ENCODE data around the gene UBL4B.

UBL4B gene

DNA sequence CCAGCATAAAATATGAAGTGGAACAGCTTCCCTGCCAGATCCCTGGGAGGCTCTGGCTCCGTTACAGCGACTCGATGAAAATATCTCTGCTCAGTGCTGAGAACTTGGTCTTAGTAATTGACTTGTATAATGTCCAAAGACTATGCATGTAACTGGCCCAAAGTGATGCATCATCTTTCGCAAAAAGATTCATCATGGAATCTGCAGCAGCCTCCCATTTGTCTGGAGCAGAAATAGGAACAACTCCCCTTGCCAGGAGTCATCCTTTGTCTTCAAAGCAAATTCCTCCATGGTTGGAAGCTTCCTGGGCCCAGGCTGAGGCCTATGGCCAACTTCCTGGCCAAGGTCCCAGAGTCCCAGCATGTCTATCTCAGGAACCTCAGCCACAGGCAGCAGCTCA lies 21.2 kb downstream of the UBL4B start:
- no peak for DNase-seq (ENCODE audit: extremely low spot score)
- no peak for TF ChIP-seq SP1 (IDR thresholded peaks at IDR 0.05)
- no peak for TF ChIP-seq SUZ12 (IDR thresholded peaks at IDR 0.05)
- no peak for TF ChIP-seq FOXA1 (IDR thresholded peaks at IDR 0.05)
- no peak for TF ChIP-seq BHLHE40 (IDR thresholded peaks at IDR 0.05; ENCODE audit: borderline replicate concordance)
- TF ChIP-seq ZNF384 (IDR thresholded peaks at IDR 0.05), result no peak
- no peak for TF ChIP-seq NFRKB (IDR thresholded peaks at IDR 0.05)
- no peak for TF ChIP-seq FOXK2 (IDR thresholded peaks at IDR 0.05)
- TF ChIP-seq, protein P1, sequence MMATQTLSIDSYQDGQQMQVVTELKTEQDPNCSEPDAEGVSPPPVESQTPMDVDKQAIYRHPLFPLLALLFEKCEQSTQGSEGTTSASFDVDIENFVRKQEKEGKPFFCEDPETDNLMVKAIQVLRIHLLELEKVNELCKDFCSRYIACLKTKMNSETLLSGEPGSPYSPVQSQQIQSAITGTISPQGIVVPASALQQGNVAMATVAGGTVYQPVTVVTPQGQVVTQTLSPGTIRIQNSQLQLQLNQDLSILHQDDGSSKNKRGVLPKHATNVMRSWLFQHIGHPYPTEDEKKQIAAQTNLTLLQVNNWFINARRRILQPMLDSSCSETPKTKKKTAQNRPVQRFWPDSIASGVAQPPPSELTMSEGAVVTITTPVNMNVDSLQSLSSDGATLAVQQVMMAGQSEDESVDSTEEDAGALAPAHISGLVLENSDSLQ (IDR thresholded peaks at IDR 0.05), result no peak
- TF ChIP-seq HDGF (IDR thresholded peaks at IDR 0.05; ENCODE audit: borderline replicate concordance), result no peak
- no peak for TF ChIP-seq CTBP1 (IDR thresholded peaks at IDR 0.05; ENCODE audit: borderline replicate concordance)
- no peak for TF ChIP-seq L3MBTL2 (conservative IDR thresholded peaks at IDR 0.05)
- CTCF ChIA-PET, result interaction anchor here (0.6 kb wide), 1 partner anchor 205 kb away, joined by 3 read pairs; no protein-coding TSS in a partner anchor
- POLR2A ChIA-PET, result no interaction called here

DNA sequence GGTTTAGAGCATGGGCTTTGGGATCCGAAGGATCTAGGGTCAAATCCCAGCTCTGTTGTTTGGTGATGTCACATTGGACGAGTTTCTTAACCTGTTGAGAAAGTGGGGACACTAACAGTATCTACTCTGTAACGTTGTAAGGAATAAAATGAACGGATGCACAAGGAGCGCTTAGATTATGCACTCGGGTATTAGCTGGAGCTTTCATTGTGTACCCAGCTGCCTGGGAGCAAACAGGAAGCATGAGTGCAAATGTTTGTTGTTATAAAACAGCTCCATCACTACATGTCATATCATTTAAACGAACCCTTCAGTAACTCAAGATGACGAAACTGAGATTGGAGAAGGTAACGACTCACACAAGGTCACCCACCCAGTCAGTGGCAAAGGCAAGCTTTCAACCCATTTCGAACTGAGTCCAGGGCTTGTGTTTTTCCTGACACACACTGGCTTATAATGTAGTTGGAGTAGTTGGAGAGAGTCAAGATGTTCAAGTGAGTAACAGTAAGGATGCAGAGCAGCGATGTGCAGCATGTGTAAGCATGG lies 21.9 kb downstream of the UBL4B start:
- ChIA-PET CTCF (interaction anchor here (0.6 to 1.2 kb wide), 2 partner anchors 17 to 204 kb away, joined by 3 to 4 read pairs; no protein-coding TSS in a partner anchor), POLR2A (interaction anchor here (1.5 kb wide), 1 partner anchor 16 kb away, joined by 4 read pairs; the partner anchor contains the start of gene SLC6A17)
- no peak for DNase-seq (ENCODE audit: extremely low spot score)
- TF ChIP-seq, protein P1 (IDR thresholded peaks at IDR 0.05), result no peak
- TF ChIP-seq BHLHE40 (IDR thresholded peaks at IDR 0.05; ENCODE audit: borderline replicate concordance) (no peak), FOXM1 (IDR thresholded peaks at IDR 0.05; ENCODE audit: borderline replicate concordance) (no peak), HDGF (IDR thresholded peaks at IDR 0.05; ENCODE audit: borderline replicate concordance) (no peak), SUZ12 (IDR thresholded peaks at IDR 0.05) (no peak)

DNA sequence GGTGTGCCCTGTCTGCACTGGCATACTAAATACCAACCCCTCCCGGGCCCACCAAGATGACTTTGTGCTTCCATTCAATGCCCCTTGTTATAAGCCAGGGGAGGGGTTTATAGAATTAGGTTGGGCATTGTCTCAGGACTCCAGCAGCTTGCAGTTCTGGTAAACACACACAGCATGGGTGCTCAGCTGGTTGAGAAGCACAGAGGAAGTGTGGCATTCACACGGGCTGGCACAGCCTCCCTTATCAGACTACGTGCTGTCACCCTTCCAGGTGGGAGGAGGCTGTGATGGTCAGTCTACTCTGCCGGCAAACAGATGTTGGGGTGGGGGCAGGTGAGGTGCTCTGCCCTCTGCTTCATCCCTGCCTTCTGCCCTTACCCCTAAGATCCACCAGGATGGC lies 23.0 kb downstream of the UBL4B start:
- ChIA-PET POLR2A (interaction anchor here (1.5 kb wide), 1 partner anchor 15 kb away, joined by 4 read pairs; the partner anchor contains the start of gene SLC6A17), CTCF (interaction anchor here (1.1 kb wide), 1 partner anchor 23 kb away, joined by 5 read pairs; the partner anchor contains the start of gene UBL4B)
- TF ChIP-seq CTBP1 (IDR thresholded peaks at IDR 0.05; ENCODE audit: borderline replicate concordance) (no peak), LEF1 (IDR thresholded peaks at IDR 0.05; ENCODE audit: borderline replicate concordance) (no peak), HDGF (IDR thresholded peaks at IDR 0.05; ENCODE audit: borderline replicate concordance) (no peak), NFRKB (IDR thresholded peaks at IDR 0.05) (no peak), ELF4 (IDR thresholded peaks at IDR 0.05) (no peak), FOXK2 (IDR thresholded peaks at IDR 0.05) (no peak), FOXA1 (IDR thresholded peaks at IDR 0.05) (no peak), SP1 (IDR thresholded peaks at IDR 0.05) (no peak)
- DNase-seq (ENCODE audit: extremely low spot score), result no peak

GRCh38 chr1:110135666-110136065 lies 23.4 kb downstream of the UBL4B start:
- ChIA-PET POLR2A (no interaction called here), CTCF (interaction anchor here (1.1 kb wide), 1 partner anchor 23 kb away, joined by 5 read pairs; the partner anchor contains the start of gene UBL4B)
- TF ChIP-seq BHLHE40 (IDR thresholded peaks at IDR 0.05; ENCODE audit: borderline replicate concordance) (no peak), LEF1 (IDR thresholded peaks at IDR 0.05; ENCODE audit: borderline replicate concordance) (no peak), HDGF (IDR thresholded peaks at IDR 0.05; ENCODE audit: borderline replicate concordance) (no peak), FOXK2 (IDR thresholded peaks at IDR 0.05) (no peak), ZNF384 (IDR thresholded peaks at IDR 0.05) (no peak), ARNT (IDR thresholded peaks at IDR 0.05) (no peak), CTBP1 (IDR thresholded peaks at IDR 0.05; ENCODE audit: borderline replicate concordance) (no peak), SUZ12 (IDR thresholded peaks at IDR 0.05) (no peak), NFRKB (IDR thresholded peaks at IDR 0.05) (no peak)
- DNase-seq (ENCODE audit: extremely low spot score), result no peak

GRCh38 chr1:110136911-110137310 lies 24.7 kb downstream of the UBL4B start:
- ChIA-PET CTCF (no interaction called here), POLR2A (no interaction called here)
- DNase-seq (ENCODE audit: extremely low spot score), result no peak
- TF ChIP-seq BHLHE40 (IDR thresholded peaks at IDR 0.05; ENCODE audit: borderline replicate concordance), result no peak
- TF ChIP-seq FOXA1 (IDR thresholded peaks at IDR 0.05), result no peak
- no peak for TF ChIP-seq L3MBTL2 (conservative IDR thresholded peaks at IDR 0.05)
- no peak for TF ChIP-seq ARNT (IDR thresholded peaks at IDR 0.05)
- TF ChIP-seq ELF4 (IDR thresholded peaks at IDR 0.05), result no peak
- no peak for TF ChIP-seq ZNF384 (IDR thresholded peaks at IDR 0.05)
- TF ChIP-seq SUZ12 (IDR thresholded peaks at IDR 0.05), result no peak
- TF ChIP-seq CTBP1 (IDR thresholded peaks at IDR 0.05; ENCODE audit: borderline replicate concordance), result no peak

DNA sequence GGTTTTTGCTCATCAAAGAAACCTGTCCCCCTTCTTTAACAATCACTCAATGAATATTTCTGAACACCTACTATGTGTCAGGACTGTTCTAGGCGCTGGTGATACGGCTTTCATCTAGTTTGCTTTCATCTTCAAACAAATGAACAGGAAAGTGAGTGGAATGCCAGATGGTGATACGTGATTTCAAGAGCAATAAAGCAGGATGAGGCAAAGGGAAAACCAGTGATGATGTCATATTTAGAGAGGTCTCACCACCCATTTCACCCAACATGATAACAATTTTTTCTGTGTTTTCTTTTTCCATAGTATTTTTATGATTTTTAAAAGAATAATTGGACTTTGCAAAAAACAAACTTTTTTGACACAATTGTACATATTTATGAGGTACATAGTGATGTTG lies 26.7 kb downstream of the UBL4B start:
- POLR2A ChIA-PET, result no interaction called here
- CTCF ChIA-PET, result no interaction called here
- TF ChIP-seq FOXA1 (IDR thresholded peaks at IDR 0.05) (no peak), FOXM1 (IDR thresholded peaks at IDR 0.05; ENCODE audit: borderline replicate concordance) (no peak), NFRKB (IDR thresholded peaks at IDR 0.05) (no peak), L3MBTL2 (conservative IDR thresholded peaks at IDR 0.05) (no peak), HDGF (IDR thresholded peaks at IDR 0.05; ENCODE audit: borderline replicate concordance) (no peak), ARNT (IDR thresholded peaks at IDR 0.05) (no peak), LEF1 (IDR thresholded peaks at IDR 0.05; ENCODE audit: borderline replicate concordance) (no peak), TARDBP (IDR thresholded peaks at IDR 0.05) (no peak), ELF4 (IDR thresholded peaks at IDR 0.05) (no peak), FOXK2 (IDR thresholded peaks at IDR 0.05) (no peak), CTBP1 (IDR thresholded peaks at IDR 0.05; ENCODE audit: borderline replicate concordance) (no peak), ZNF384 (IDR thresholded peaks at IDR 0.05) (no peak)
- TF ChIP-seq, protein P1 (IDR thresholded peaks at IDR 0.05), result no peak

More for the DNA sequence above, 26.7 kb downstream of the UBL4B start:
- no peak for DNase-seq (ENCODE audit: extremely low spot score)
